HCT116 (cell line): ENCODE measurements around the gene RNF220.

Experiments
- CEBPB ChIP-seq: IDR thresholded peaks from 2 replicates; pipeline ENCODE4 v1.6.1; 2012; ENCODE audit warnings: low read depth
- MAX ChIP-seq: IDR thresholded peaks from 2 replicates; pipeline ENCODE4 v1.6.1; 2012
- POLR2A ChIP-seq: IDR thresholded peaks from 2 replicates; pipeline ENCODE4 v1.7.0; 2011; ENCODE audit warnings: borderline replicate concordance; ENCODE audit not compliant: insufficient read depth, insufficient read length; ENCODE audit errors: extremely low read depth
- RAD21 ChIP-seq: IDR thresholded peaks from 2 replicates; pipeline ENCODE4 v1.6.1; 2012; ENCODE audit warnings: low read depth, mild to moderate bottlenecking
- TCF7L2 ChIP-seq: IDR thresholded peaks from 2 replicates; pipeline ENCODE4 v1.7.0; 2011; ENCODE audit warnings: borderline replicate concordance, inconsistent platforms; ENCODE audit not compliant: insufficient read depth, insufficient read length; ENCODE audit errors: extremely low read depth
- YY1 ChIP-seq: IDR thresholded peaks from 2 replicates; pipeline ENCODE4 v1.6.1; 2011; ENCODE audit warnings: low read length, low read depth, moderate library complexity, mild to moderate bottlenecking; ENCODE audit not compliant: insufficient replicate concordance; ENCODE audit errors: extremely low read depth
- TF ChIP-seq, protein P1 (sequence below), 3 experiments: fragments of 200-600 bp in 1 of 3; sonication (generic) in 1 of 3; IDR thresholded peaks in 2 of 3; conservative IDR thresholded peaks in 1 of 3; 2 replicates each; pipeline ENCODE4 v1.5.1; 2012 to 2017; ENCODE audit warnings: low read depth in 2 of 3, low read length in 2 of 3, antibody characterized with exemption in 1 of 3, borderline replicate concordance in 1 of 3, control low read depth in 1 of 3, mild to moderate bottlenecking in 1 of 3, mixed read lengths in 1 of 3, mixed run types in 1 of 3, moderate library complexity in 1 of 3; ENCODE audit not compliant: insufficient read depth in 1 of 3
- TF ChIP-seq, protein P2 (sequence below): IDR thresholded peaks from 2 replicates; pipeline ENCODE4 v1.6.1; 2012

GRCh38 chr1:44685218-44685617 is 280.2 kb downstream of the RNF220 start:
- TF ChIP-seq, protein P1, sequence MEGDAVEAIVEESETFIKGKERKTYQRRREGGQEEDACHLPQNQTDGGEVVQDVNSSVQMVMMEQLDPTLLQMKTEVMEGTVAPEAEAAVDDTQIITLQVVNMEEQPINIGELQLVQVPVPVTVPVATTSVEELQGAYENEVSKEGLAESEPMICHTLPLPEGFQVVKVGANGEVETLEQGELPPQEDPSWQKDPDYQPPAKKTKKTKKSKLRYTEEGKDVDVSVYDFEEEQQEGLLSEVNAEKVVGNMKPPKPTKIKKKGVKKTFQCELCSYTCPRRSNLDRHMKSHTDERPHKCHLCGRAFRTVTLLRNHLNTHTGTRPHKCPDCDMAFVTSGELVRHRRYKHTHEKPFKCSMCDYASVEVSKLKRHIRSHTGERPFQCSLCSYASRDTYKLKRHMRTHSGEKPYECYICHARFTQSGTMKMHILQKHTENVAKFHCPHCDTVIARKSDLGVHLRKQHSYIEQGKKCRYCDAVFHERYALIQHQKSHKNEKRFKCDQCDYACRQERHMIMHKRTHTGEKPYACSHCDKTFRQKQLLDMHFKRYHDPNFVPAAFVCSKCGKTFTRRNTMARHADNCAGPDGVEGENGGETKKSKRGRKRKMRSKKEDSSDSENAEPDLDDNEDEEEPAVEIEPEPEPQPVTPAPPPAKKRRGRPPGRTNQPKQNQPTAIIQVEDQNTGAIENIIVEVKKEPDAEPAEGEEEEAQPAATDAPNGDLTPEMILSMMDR (IDR thresholded peaks at IDR 0.05 in 2 of 3, conservative IDR thresholded peaks at IDR 0.05 in 1 of 3; ENCODE audit: borderline replicate concordance in 1 of 3, insufficient read depth in 1 of 3, low read depth in 2 of 3, low read length in 2 of 3) = no peak
- TF ChIP-seq, protein P2, sequence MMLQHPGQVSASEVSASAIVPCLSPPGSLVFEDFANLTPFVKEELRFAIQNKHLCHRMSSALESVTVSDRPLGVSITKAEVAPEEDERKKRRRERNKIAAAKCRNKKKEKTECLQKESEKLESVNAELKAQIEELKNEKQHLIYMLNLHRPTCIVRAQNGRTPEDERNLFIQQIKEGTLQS = no peak
- no peak for TF ChIP-seq CEBPB
- no peak for TF ChIP-seq POLR2A
- no peak for TF ChIP-seq YY1
- no peak for TF ChIP-seq TCF7L2
- TF ChIP-seq MAX = no peak
- TF ChIP-seq RAD21 = no peak
